GM18907 (cell line): ENCODE measurements around the gene ASTN2.

Experiments
- ATAC-seq: cut with Tn5 transposase; IDR thresholded peaks from one replicate; pipeline ENCODE4 v1.9.1; 2021; ENCODE audit warnings: mild to moderate bottlenecking, moderate library complexity; ENCODE audit not compliant: unreplicated experiment

Gene ASTN2

DNA sequence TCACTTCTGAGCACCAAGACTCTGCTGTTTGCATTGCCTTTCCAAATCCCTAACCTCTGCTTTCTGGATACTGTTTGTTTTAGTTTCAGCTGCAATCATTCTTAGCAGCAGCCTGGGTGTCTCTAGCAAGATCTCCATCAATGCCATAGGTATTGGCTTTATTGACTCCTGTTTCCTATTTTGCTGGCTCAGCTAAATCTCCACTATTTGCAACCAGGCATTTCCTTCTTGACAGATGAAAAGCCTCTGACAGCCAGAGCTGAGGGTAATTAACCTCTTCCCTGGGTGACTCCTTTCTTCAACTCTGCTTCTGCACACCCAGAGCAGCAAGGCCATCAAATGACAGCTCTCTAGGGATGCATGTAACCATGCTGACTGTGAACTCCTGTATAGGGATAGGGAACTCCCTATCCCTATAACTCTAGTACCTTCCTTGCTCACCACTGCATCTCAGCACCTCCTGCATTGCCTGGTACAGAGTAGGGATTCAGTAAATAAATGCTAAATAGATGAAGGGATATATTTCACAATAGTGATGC, 434.2 kb downstream of the ASTN2 start:
- no peak for ATAC-seq

DNA sequence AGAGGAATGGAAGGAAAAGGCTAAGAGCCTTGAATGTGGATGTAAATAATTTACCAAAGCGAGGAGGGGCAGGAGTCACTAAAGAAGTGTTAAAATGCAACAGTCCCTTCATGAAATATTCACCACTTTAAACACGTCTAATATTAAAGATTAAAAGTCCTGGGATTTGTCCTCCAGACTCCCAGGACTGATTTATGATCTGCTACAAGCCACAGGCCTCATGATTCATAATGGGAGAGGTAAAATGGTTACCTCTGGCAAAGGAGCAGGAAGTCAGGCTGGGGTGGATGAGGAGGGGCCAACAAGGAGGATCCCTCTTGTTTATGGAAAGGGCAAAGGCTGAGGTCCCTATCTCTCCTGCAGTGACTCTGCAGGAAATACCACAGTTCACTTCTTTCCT, 435.4 kb downstream of the ASTN2 start:
- ATAC-seq: no peak

DNA sequence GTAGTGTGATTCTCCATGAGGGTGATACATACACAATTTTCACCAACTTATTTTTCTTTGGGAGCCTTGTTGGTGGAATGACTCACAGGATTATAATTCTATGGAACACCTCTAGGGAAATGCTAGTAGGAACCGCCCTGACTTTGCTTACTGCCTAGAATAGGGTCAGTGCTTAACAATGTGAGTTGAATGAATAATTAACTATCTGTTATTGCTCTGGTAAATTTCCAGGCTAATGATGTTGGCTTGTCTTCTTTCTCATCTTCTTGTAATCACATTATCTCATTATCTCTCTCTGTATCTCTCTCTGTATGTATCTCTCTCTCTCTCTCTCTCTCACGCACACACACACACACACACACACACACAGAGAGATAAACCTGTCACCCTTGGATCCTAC, 436.7 kb downstream of the ASTN2 start:
- no peak for ATAC-seq

DNA sequence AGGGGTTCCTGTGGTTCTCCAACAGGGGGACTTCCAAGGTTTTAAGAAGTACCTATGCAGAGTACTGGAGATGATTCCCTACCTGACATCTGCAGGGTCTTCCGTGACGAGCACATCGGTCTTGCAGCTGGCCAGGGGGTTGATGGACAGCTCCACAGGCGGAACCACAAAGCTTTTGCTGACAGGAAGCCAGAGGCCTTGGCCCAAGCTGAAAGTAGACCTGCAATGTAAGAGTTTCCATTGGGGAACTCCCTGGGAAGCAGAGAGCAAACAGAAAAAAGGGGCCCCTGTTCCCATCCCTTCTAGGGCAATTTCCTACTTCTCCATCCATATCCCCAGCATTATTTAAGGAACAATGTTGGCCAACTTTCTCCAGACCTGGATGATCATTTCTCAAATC, 439.7 kb downstream of the ASTN2 start:
- no peak for ATAC-seq

DNA sequence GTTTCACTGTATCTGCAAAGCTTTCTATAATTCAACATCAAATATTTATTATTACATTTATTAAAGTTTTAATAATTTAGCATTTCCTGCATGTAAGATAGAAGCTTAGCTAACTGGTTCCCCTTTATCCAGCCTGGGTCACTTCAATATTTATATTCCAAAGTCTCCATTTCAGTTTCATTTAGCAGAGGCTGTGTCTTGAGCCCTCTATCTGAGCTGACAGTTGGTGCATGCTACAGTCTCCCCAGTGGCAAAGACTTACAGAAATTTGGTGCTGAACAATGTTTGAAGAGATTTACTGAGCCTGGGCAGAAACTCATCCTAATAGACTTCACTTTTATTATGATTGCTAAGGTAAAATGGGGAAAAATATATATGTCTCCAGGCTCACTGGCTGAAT, 448.7 kb downstream of the ASTN2 start:
- no peak for ATAC-seq

DNA sequence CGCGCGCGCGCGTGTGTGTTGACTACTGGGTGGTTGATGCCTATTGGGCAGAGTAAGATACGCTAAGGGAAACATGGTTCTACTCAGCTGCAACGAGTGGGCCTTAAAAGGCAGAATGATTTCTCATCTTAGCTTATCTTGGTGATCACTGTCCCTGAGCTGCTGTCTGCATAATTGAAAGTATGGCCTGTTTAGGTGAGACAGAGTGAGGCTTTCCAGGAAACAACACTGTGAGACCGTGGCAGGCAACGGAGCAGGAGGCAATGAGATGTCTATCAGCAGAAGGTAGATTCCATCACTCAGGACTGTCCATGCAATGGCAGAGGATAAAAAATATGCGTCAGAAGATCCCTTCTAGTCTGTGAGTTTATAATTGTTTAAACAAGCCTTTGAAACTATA, 450.6 kb downstream of the ASTN2 start:
- no peak for ATAC-seq

DNA sequence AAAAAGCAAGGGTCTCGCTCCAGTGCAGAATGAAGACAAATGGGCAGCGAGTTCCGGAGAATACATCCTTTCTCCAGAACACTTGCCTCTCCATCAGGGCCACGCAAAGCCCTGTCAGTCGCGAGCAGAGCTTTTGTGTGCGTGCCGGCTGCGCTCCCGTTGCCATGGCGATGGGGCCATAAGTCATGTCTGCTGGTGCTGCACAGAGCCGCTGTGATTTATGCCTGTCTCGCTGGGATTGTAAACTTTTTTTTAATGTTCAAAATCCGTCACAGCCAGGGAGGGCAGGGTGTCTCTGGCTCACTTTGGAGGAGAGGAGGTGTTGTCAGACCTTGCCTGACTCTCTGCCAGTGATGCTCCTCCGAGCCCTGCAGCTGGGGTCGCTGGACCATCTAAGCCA, 455.0 kb downstream of the ASTN2 start:
- ATAC-seq: no peak

DNA sequence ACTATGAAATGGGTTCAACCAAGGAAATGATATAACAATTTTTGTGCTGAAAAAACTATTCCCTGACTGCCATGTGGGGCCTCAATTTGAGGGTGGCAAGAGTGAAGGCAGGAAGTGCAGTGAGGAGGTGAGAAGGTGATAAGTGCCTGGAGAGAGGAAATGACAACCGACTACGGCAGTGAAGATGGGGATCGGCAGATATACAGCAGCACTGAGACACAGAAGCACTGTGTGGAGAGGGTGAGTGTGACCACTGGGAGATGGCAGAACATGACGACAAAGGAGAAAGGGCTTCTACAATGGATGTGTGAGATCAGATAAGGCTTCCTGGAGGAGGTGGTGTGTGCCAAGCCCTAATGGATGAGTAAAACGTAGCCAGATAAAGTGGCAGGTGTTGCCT, 456.0 kb downstream of the ASTN2 start:
- ATAC-seq: no peak

DNA sequence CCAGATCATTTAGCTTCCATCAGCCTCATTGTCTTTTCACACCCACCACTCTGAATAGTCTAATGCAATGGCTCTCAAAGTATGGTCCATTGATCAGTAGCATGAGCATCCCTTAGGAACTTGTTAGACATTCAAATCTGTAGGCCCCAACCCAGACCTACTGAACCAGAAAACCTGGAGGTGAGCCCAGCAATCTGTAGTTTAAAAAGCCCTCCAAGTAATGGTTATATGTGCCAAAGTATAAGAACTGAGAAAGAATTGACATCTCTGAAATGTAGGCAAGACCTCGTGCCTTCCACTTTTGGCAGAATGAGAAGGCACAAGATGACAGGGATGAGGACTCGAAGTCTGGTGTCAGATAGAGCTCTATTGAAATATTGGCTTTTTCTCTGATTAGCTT, 460.1 kb downstream of the ASTN2 start:
- no peak for ATAC-seq

DNA sequence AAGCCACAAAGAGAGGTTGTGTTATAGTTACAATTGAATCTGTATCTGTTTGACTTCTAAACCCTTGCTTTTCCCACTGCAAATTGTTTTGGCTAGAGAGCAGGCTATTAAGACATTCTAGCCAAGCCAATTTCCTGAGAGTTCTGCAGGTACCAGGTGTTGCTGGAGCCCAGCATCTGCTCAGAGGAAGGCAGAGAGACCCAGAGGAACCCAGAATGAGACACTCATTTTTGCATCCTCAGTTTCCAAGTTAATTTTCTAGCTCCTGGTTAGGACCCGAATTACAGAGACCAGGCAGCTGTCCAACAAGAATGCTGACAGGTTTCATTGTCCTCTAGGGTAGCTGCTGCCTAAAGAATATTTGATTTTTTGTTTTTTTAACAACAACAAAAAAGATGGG, 461.6 kb downstream of the ASTN2 start:
- no peak for ATAC-seq

DNA sequence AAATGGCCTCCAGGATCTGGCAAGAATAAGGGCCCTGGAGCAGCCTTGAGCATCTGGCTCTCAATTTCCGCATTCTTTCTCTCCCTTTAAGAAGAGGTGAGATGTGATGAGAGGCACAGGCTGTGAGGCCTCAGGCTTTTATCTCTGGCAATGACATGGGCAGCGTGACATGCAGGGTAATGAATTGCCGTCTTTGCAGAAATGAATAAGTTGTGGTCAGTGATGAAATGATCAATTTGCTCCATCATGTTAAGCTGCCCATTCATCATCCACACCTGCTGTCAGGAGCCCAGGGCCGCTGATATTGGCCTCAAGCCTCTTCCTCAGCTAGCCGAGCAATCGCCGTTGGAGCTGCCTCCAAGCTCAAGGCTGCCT, 462.4 kb downstream of the ASTN2 start:
- no peak for ATAC-seq

DNA sequence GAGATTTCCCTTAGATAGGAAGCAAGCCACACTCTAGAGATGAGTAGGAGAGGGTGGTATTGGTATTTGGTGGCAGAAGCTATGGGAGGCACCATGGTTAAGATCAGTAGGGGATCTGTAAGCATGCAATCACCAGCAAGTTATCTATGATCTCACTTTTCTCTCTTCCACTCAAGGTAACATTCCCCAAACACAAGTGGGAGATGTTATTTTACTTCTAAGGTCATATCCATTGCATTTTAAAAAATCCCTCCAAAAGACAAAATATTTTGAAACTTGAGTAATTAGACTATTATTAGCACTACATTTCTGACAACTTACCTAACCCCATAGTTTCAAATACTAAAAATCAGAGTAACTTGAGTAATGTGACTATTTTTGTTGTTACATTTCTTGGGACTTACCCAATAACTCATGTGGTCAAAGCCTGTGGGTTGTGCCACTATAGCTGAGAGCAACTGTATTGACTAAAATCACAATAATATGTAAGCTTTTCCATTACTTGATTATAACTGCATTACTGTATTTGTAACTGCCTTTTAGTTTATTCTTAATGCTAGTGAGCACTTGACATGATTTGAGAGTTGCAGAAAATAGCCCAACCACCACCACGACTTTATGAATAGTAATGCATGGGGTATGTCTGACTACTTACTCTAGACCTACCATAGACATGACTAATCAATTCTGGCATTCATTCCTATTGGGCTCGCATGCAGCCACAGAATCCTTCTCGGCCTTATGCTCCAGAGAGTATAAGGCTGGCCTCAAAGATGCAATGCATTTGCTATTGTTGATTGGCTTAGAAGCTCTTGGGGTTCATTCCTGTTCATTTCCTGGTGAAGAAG, 463.0 kb downstream of the ASTN2 start:
- peak; percentile 92 for ATAC-seq

DNA sequence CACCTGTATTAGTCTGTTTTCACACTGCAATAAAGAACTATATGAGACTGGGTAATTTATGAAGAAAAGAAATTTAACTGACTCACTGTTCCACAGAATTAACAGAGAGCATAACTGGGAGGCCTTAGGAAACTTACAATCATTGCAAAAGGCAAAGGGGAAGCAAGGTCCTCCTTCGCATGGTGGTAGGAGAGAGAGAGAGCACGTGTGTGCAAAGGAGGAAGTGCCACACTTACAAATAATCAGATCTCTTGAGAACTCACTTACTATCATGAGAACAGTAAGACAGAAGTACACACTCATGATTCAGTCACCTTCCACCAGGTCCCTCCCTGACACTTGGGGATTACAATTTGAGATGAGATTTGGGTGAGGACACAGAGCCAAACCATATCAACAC, 469.0 kb downstream of the ASTN2 start:
- no peak for ATAC-seq

DNA sequence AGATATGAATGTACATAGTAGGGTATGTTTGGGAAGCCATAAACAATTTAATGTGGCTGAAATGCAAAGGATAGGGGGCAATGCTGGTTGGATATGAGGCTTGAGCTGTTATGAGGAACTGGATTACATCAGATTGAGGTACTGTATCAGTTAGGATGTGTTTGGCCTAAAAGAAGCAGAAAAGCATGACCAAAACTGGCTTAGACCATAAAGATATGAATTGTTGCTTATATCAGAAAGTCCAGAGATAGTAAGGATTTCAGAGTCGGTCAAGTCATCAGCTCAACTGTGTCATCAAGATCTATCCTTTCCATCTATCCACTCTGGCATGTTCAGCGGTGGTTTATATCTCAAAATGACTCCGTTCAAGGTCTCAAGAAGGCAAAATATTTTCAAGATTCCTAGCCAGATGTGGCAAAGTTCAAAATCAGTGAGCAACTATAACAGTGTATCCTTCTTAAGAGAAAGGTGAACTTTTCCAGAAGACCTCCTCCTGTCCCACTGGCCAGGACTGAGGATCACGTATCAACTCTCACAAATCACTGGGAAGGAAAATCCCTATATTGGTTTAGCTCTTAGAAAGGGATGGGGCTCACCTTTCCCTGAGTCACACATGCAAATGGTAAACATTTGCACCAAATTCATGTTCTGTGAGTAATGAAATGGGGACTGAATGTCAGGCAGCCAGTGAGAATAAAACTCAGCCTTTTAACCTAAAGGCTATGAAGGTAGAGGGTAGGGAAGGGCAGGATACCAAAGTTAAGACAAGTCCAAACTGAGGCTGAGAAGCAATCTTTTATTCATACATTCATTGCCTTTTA, 469.9 kb downstream of the ASTN2 start:
- no peak for ATAC-seq

DNA sequence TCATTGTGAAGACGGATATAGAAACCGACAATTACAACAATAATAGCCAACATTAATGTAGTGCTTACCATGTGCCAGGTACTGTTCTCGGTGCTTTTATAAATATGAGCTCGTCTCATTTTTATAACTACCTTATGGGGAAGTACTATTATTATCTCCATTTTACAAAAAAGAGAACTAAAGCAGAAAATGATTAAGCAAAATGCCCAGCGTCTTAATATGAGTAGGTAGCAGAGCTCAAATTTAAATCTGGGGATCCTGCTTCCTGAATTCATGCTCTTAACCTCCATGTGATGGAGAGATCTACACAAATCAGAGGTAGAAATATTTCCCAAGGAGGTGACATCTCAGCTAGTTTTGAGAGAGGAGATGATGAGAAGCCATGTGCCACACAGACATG, 470.9 kb downstream of the ASTN2 start:
- ATAC-seq: no peak

DNA sequence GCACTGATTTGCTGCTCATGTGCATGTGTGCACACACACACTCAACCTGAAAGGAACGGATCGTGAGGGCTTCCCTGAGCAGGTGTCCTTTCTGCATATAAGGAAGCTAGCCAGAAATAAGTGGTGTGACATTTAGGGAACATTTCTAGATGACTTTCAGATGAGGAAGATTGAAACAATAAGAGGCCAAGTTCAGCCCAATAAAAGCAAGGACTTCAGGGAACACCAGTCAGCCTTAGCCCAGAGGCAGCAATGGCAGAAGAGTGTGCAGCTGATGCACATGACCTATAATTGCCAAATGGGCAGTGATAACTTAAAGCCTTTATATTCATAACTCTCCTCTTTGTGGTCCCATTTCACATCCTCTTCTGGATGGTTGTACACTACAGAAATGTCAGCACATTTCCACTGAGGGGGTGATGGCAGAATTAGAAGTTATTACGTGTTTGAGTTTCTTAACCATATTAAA, 472.2 kb downstream of the ASTN2 start:
- no peak for ATAC-seq

DNA sequence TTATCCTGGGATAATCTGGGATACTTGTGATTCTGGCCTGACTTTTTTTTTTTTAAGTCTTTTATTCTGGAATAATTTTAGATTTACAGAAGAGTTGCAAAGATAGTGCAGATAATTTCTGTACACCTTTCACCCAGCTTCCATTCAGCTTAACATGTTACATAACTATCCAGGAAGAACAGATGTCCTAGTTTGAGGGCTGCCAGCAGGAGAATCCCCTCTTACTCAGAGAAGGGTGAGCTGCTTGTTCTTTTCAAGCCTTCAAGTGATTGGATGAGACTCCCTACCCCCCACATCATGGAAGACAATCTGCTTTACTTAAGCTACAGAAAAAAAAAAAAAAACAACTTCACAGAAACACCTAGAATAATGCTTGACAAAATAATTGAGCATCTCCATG, 473.6 kb downstream of the ASTN2 start:
- ATAC-seq: no peak

DNA sequence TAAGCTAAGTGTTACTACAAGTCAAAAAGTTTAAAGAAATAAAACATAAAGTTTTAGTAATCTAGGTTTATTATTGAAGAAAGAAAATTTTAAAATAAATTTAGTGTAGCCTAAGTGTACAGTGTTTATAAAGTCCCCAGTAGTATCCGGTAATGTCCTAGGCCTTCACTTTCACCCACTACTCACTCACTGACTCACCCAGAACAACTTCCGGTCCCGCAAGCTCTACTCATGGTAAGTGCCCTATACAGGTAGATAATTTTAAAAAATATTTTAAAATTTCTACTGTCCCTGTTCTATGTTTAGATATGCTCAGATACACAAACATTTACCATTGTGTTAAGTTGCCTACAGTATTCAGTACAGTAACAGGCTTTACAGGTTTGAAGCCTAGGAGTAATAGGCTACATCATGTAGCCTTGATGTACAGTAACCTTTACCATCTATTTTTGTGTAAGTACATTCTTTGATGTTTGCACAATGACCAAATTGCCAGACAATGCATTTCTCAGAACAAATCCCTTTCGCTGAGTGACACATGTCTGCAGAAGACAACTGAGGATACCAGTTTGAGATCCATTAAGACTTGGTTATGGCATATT, 474.1 kb downstream of the ASTN2 start:
- no peak for ATAC-seq

DNA sequence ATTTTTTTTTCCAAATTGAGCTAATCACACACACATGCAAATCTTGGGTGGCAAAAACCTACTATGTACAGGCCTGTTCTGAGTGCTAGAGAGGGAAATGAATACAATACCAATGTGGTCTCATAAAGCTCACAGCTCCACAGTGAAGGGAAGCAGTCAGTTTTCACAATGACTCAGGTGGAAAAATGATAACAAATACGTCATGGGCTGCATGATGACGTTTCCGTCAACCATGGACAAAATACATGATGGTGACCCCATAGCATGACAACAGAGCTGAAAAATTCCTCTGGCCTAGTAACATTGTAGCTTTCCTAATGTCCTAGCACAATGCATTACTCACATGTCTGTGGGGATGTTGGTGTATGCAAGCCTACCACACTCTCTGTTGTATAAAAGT, 475.2 kb downstream of the ASTN2 start:
- no peak for ATAC-seq

DNA sequence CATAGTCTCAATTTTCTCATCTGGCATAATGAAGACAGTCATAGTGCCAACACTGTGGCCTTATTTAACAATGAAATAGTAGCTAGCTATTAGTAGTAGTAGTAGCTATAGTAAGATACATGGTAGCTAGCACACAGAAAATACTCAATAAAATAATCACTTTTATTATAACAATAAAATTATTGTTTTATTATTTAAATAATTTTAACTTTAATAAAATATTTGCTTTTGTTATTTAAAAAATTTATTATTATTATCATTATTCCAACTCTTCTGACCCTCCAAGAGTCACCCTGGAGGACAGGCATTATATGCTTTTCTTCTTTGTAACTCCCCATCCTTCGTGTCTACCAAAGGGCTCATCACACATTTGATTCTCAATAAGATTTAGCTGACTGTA, 475.7 kb downstream of the ASTN2 start:
- no peak for ATAC-seq

DNA sequence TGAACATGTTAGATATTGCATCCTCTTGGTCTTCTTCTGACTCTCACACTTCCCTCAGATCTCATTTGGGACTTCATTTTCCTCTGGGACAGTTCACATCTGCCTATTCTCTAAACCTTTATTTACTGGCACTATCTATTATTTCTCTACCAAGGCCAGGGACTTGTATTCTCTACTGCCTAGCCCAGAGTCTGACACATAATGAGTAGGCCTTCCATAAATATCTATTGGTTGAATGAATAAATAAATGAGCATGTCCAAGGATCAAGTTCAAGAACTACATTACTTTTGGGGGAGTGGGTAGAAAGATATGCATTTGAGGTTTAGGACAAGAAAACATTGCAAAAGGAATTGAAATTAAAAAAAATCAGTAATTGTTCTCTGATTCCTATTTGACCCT, 477.5 kb downstream of the ASTN2 start:
- ATAC-seq: no peak
